ENCODE measurements around the gene PHOSPHO2.

Gene PHOSPHO2, protein sequence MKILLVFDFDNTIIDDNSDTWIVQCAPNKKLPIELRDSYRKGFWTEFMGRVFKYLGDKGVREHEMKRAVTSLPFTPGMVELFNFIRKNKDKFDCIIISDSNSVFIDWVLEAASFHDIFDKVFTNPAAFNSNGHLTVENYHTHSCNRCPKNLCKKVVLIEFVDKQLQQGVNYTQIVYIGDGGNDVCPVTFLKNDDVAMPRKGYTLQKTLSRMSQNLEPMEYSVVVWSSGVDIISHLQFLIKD

DNA sequence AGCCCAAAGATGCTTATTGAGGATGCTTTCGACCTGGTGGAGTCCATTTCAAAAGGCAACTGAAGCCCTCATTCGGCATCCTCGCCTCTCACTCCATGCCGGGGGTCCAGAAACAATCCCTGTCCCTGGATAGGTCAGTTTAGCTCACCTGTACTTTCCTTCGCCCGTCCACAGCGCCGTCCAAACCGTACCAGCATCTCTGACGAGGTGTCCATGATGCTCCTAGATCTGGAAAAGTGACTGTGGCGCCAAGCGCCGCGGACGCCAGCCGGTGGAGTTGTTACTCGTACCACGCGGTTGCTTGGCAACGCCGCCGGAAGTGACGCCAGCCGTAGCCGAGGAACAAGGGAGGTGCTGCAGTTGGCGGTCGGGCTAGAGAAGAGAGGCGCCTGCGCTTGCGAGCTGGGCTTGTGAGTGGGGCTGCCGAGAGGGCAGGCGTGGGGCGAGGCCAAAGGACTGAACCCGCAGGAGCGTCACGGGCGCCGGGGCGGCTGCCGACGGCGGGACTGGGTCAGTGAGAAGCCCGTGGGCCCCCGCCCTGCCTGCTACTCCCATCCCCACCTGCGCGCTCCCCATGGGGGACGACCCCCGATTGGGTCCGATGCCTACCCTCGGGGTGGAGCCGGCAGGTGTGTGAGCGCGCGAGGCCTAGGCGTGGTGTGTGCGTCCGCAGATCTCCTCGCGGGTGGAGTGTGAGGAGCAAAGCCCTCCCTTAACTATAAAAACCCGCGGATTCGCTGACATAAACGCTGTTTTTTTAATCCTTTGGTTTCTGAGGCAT is at the start of gene PHOSPHO2, which contains the start of gene CFAP210:
PHOSPHO2 (plus strand) TSS at position 357 of the 781 bp plus-strand sequence. CDS start 6,503 bp downstream, outside the sequence.
CFAP210 (minus strand) TSS at position 293 of the 781 bp plus-strand sequence; CDS start at position 215, 78 bp downstream.
- DNase-seq: peak; percentile 99
- ATAC-seq: peak; percentile 100

DNA sequence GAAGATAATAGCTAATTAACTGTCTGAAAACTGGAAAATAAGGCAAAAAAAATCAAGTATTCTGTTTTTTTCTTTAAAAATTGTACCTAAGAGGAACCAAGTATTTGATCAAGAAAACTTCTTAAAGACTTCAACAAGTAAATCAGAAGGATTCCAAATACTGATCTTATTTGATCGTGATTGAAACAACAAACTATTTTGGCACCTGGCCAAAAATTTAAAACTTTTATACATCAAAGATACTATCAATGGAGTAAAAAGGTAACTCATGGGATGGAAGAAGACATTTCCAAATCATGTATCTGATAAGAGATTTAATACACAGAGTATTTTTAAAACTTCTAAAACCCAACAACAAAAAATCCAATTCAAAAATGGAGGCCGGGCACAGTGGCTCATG is 46.8 kb upstream of the PHOSPHO2 start:
- ATAC-seq: no peak
- DNase-seq: no peak

DNA sequence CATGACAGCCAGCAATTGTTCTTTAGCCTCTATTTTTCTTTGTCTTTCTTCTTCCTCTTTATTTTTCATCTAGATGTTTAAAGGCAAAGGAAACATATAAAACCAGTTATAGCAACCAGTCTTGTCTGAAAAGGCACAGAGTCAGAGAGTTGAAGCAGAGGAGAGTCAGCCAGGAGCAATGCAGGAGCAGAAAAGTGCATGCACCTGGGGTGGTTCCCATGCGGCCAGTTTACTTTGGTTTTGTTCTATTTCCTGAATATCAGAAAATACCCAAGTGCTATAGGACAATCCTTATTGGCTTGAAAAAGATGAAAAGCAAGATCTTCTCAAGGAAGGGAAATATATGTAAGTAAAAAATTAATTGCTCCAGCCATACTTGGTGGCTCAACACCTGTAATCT is 45.0 kb upstream of the PHOSPHO2 start:
- ATAC-seq: no peak
- DNase-seq: no peak

DNA sequence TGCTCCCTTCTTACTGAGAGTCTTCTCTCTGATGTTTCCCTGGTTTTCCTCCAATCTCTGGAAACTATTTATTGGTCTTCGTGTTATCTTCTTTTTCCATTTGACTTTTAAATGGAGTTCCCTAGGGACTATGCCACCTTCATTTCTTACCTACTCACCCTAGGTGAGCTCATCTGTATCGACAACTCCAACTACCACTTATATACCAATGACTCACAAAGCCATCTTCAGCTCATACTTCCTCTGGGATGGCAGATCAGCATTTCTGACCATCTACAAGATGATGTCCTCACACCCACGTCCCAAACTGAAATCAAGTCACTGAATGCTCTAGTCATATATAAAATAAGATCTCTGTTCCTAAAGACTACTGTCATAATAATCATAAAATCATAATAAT is 40.6 kb upstream of the PHOSPHO2 start:
- ATAC-seq: no peak
- no peak for DNase-seq

DNA sequence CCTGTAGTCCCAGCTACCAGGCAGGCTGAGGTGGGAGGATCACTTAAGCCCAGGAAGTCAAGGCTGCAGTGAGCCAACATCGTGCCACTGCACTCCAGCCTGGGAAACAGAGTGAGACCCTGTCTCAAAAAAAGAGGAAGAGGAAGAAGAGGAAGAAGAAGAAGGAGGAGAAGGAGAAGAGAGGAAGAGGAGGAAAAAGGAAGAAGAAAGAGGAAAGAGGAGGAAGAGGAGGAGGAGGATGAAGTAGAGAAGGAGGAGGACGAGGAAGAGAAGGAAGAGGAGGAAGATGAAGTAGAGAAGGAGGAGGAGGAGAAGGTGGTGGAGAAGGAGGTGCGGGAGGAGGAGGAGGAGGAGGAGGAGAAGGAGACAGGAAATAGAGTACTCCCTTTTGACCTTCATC is 38.1 kb upstream of the PHOSPHO2 start:
- no peak for ATAC-seq
- no peak for DNase-seq

DNA sequence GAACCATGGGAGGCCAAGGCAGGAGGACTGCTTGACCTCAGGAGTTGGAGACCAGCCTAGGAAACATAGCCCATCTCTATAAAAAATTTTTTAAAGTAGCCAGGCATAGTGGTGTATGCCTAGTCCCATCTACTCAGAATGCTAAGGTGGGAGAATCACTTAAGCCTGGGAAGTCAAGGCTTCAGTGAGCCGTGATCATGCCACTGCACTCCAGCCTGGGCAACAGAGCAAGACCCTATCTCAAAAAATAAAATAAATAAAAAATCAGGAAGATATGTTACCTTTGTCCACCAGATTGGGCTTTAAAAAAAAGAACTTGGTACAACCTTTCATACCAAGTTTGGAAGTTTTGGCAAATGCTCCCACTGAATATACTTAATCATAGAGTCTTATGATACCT is 35.4 kb upstream of the PHOSPHO2 start:
- no peak for ATAC-seq
- no peak for DNase-seq

DNA sequence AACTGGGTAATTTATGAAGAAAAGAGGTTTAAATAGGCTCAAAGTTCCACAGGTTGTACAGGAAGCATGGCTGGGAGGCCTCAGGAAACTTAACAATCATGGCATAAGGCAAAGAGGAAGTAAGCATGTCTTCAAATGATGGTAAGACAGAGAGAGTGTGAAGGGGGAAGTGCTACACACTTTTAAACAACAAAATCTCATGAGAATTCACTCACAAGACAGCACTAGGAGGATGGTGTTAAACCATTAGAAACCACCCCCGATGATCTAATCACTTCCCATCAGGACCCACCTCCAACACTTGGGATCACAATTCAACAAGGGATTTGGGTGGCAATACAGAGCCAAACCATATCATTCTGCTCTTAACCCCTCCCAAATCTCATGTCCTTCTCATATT is 34.9 kb upstream of the PHOSPHO2 start:
- no peak for ATAC-seq
- no peak for DNase-seq

DNA sequence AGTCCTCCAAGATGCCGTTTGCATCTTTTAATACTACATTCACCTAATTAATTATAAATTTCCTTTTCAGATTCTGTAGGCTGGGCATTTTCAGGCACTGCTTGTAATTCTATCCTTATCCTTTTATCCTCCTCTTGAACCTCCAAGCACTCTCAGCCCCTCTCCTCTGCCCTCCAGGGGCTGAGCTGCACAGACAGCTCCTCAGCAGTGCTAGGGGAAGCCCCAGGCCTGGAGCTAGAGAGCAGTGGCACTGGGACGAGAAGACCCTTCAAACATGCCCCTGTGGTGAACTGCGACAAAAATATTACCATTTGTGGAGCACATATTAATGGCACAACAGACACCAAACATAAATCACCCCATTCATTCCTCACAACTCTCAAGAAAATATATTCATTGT is 33.0 kb upstream of the PHOSPHO2 start:
- ATAC-seq: no peak

DNA sequence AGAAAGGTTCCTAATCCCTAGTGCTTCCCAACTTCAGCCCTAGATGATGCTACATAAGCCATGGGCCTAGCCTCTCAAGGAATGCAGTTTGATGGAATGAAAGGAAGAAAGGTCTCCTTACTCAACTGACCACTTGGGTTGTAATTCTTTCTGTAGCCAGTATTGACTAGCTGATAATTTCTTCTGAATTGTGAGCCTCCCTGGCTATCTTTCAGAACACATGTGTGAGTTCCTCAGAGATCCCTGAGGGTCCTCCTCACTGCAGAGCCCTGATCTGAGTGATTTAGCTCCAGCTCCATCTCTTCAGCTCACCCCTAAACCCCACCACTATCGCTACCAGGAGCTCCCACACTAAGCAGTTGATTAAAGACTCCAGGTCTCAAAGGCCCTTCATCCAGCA is 31.5 kb upstream of the PHOSPHO2 start:
- DNase-seq: no peak
- ATAC-seq: no peak

More for the DNA sequence above, 33.0 kb upstream of the PHOSPHO2 start:
- no peak for DNase-seq

DNA sequence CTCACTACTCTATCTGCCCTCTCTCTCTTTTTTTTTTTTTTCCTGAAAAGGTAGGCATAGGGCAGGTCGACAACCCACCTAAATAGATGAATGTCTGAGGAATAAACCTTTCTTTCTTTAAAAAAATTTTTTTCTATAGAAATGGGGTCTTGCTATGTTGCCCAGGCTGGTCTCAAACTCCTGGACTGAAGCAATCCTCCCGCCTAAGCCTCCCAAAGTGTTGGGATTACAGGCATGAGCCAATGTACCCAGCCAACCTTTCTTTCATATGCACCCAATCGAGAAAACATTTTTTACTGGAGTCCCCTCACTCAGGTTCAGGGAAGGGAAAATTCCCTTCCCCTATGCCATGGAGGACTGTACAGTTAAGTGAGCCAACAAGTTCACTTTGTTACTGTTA is 31.0 kb upstream of the PHOSPHO2 start:
- ATAC-seq: no peak
- DNase-seq: no peak

DNA sequence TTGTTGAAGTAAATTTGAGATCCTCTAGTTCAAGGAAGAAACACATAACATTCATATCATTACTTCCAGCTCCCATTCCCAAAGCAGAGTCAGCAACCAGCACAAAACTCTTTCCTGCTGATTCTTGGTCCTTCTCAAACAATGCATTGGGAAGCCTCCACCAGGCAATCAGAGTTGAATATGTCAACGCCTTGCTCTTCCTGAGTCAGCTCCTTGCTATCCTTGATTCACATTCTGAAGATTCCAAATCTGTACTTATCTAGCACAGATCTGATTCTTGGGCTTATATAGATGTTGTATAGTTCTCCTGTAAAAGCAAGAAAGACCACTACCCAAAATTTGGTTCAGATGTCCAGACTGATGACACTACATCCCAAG is 29.7 kb upstream of the PHOSPHO2 start:
- ATAC-seq: no peak
- DNase-seq: no peak

DNA sequence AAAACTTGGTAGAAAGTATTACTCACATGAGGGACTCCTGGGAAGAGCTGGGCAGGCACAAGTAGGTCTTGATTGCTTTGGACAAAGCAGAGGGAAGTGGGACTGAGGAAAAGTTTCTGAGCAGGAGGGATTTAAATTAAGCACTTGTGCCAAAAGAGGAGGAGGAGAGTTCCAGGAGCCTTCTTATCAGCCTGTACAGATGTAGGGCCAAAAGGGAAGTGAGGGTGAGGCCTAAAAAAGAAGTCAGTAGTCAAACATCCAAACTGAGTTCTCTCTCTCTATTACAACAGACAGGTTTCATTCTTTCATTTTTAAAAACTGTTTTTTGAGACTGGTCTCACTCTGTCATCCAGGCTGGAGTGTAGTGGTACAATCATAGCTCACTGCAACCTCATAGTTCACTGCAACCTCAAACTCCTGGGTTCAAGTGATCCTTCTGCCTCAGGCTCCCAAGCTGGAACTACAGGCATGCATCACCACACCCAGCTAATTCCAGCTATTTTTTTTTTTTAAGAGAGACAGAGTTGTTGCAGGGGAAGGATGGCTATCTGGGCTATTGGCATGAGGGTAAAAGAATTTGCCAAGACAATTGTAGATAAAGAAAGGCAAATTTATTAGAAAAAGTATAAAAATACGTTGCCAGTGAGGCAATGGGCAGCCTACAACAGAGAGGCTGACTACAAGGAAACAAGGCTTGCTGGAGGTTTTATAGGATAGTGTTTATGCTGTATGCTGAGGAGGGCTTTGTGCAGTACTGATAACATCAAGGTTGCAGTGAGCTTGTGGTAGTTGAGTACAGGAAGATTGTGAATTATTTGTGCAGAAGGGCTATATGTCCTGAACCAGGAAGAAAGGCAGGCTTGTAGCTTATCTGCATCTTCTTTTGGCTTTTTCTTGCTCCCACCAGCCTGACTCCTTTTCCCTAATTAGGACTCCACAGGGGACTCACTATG is 29.0 kb upstream of the PHOSPHO2 start:
- ATAC-seq: no peak
- DNase-seq: no peak

DNA sequence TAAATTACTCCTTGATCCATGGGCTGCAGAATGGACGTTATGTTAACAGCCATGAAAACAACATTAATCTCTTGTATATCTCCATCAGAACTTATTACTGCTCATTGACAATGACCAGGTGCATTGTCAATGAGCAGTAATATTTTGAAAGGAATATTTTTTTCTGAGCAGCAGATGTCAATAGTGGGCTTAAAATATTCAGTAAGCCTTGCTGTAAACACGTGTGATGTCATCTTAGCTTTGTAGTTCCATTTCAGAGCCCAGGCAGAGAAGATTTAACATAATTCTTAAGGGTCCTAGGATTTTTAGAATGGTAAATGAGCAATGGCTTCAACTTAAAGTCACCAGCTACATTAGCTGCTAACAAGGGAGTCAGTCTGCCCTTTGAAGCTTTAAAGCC is 26.7 kb upstream of the PHOSPHO2 start:
- DNase-seq (no peak), ATAC-seq (no peak)

DNA sequence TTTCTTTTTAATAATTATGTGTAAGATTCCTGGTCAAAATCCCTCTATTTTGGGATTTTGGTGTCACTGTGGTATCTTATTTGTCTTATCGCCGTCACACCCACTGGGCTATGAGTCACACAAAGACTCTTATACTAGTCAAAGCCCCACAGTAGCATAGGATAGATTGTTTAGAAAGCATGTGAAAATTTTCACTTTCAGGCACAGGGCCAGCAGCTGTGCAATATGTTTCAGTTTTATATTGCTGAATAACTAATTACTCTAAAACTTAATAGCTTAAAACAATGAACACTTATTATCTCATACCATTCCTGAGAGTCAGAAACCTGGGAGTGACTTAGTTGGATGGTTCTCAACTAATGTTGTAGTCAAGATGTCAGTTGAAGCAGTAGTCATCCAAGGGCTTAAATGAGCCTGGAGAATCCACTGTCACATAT is 24.0 kb upstream of the PHOSPHO2 start:
- DNase-seq (no peak), ATAC-seq (no peak)

DNA sequence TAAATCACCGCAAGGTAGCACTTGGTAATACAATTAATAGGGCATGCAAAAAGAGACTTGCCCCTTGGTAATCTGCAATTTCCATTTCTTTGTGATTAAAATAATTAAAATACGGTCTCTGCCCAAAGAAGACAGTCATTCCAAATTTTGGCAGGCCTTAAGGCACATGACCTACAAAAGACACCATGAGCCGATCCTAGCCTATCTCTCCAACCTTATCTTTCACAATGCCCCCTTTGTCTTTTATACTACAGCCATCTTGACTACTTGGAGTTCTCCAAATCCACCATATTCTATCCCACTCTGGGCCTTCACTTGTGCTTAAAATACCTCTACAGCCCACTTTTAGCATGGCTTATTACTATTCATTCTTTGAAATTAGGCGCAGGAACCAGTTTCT is 23.3 kb upstream of the PHOSPHO2 start:
- no peak for DNase-seq

DNA sequence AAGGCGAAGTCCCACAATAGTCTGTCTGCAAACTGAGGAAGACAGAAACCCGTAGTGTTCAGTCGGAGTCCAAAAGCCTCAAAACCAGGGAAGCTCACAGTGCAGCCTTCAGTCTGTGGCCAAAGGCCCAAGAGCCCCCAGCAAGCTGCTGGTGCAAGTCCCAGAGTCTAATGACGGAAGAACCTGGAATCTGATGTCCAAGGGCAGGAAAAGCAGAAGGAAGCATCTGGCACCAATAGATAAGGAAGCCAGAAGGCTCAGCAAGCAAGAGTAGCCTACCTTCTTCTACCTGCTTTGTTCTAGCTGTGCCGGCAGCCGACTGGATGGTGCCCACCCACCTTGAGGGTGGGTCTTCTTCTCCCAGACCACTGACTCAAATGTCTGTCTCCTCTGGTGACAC is 21.9 kb upstream of the PHOSPHO2 start:
- DNase-seq (no peak), ATAC-seq (no peak)

More for the DNA sequence above, 23.3 kb upstream of the PHOSPHO2 start:
- ATAC-seq: no peak

DNA sequence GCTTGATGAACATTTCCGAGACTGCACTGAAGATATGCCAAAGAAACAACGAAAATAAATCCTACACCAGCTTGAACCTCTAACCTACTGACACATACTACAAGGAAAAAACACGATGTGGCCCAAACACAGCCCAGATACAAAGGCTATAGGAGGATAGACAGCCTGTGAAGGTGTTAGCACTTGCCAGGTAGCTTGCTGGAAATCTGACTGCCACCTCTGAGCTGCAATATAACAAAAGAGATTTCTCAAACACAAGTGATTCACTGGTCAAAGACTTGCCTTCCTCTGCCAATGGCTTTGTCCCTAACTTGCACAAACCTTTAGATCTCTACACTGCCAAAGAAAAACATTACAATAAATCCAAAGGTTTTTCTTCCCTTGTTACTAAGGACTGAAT is 21.2 kb upstream of the PHOSPHO2 start:
- DNase-seq: no peak
- no peak for ATAC-seq

DNA sequence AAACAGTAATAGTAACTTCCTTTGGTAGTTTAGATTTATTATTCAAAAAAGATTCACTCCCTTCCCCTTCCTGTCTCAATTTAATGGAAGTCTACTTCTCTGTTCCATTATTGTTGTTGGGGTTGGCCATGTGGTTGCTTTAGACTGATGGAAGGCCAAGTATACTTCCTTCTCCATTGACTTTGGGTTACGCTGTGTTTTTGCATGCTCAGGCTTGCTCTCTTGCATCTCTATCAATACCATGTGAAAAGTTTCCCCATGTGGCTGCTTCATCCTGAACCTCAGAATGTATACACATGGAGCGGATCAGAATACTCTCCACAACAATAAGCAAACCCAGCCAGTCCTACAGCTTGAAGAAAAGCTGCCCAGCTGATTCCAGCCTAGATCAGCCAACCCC is 20.3 kb upstream of the PHOSPHO2 start:
- no peak for ATAC-seq
- DNase-seq: no peak

DNA sequence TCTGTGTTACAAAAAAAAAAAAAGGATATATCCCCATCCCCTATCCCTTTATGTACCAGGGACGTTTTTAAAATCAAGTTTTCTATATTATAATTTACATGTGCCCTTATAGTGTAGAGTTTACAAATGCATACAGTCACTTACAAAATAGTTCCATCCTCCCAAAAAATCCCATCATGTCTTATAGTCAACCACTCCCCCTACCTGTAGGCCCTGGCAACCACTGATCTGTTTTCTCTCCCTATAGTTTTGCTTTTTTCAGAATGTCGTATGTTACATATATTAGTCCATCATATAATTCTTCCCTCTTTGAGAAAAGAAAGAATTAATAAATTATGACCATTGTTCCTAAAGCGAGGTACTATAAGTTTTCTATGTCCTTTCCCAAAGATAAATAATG is 17.9 kb upstream of the PHOSPHO2 start:
- no peak for ATAC-seq
- DNase-seq: no peak

DNA sequence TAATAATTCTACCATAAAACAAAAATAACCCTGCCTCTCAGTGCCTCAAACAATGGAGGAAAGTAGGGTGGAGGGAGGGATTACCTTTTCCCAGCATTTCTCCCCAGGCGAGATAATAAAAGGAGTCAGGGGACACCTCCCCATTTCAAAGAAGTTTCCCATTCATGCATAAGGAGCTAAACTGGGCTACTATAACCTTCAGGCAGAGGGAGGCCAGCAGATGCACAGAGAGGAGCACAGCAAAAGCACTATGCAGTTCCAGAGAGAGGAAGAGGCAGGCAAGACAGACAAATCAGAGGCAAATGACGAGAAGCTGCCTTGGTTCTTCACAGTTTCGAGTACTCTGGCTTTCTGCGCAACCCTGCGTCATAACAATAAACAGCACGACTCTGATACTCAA is 17.4 kb upstream of the PHOSPHO2 start:
- DNase-seq: no peak

DNA sequence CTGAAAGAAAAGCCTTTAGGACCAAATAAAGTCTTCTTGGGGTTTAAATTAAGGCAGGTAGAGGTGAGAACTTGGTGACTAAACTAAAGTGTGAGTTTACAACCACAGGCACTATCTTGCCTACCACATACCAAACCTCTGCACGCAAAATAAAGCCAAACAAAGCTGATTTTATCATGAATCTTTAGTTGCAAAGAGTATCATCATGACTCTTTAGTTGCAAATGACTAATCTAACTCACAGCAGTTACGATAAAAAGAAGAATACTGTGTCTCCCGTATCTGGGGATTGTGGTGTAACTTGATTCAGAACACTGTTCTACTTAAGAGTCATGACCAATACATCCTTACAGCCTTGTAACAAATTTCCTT is 11.2 kb upstream of the PHOSPHO2 start:
- peak; percentile 90 for ATAC-seq
- DNase-seq: no peak

More for the DNA sequence above, 17.4 kb upstream of the PHOSPHO2 start:
- ATAC-seq: no peak

DNA sequence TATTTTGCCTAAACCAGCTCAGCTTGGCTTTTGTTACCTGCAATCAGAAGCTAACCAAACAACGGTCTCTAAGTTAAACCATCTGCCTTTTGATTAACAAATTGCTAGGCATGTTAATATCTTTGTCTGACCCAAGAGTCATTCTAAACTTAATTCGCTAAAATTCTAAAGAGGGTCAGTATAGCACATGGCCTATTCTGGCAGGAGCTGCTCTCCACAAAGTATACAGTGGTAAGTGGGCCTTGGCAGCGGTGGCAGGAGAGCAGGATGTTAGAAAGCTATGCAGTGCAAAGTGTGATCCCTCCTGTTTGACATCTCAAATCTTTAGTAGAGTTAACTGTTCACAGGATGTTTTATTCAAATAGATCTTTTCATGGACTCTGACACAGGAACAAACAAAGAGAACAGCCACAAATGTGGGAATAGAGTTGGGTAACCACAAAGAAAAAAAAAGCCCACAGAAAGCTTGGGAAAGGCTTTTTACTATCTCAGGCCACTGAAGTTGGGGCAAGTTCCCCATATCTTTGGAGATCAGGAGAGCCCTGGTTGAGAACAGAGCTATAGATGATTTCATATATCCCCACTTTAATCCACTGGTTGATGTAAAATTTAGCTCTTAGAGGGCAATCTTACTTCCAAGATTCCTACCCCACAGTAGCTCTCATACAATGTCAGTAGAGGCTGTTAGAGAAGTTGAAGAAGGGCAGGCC is 10.7 kb upstream of the PHOSPHO2 start:
- DNase-seq (no peak), ATAC-seq (peak; percentile 38)

All from stimulated activated naive CD8-positive, alpha-beta T cell treated with anti-CD3 and anti-CD28 coated beads, Interleukin-15, Interleukin-2, amounts not matched to agents 100 U/mL and 50 U/mL, for 24 hours (primary cell).